ENCODE results near the gene CD19.

GRCh38 chr16:28987170-28987853 lies 55.5 kb downstream of the CD19 start:
- TF ChIP-seq CTCF (conservative IDR thresholded peaks at IDR 0.05; ENCODE audit: low read length) (no peak), EZH2phosphoT487 (IDR thresholded peaks at IDR 0.05; ENCODE audit: borderline replicate concordance, low read depth, low read length) (no peak)
